HCT116 (cell line): ENCODE measurements around the gene TMIE. TPM values are rescaled to one million over a fixed set of nuclear protein-coding genes. Genes with fewer than 3 reads are reported as not detected.

Source experiments
- ATAC-seq: fragments of 200-7000 bp; cut with Tn5 transposase; 2 replicates; pipeline ENCODE4 v1.9.1; 2020; ENCODE audit warnings: mild to moderate bottlenecking, moderate library complexity
- BruUV-seq: library from RNA; stranded (reverse); fragments of 400-500 nt; replicated peaks from 2 replicates; lab custom pipeline; 2021; lab: Mats Ljungman, UMichigan
- CTCF ChIA-PET: fragments of 300-600 bp; sonication (Branson Sonifier 250); formaldehyde crosslinking; loops from one replicate; lab custom pipeline; 2021; ENCODE audit warnings: antibody characterized with exemption; lab: Charles Lee
- POLR2A ChIA-PET: fragments of 300-600, 350-600 bp; sonication (Branson Sonifier 250); formaldehyde crosslinking; loops from one replicate; lab custom pipeline; 2021; ENCODE audit warnings: antibody characterized with exemption; lab: Charles Lee
- RAD21 ChIA-PET, 2 experiments: fragments of 300-600 bp; sonication (Branson Sonifier 250); formaldehyde crosslinking; loops; one replicate each; lab custom pipeline; 2023; ENCODE audit warnings: low total read pairs in 2 of 2; ENCODE audit not compliant: uncharacterized antibody in 2 of 2, unreplicated experiment in 2 of 2, low non-redundant PET in 1 of 2; lab: Charles Lee
- DNase-seq: peaks from one replicate; pipeline ENCODE4 v3.0.0-alpha.2; 2010; ENCODE audit warnings: low read depth, low spot score
- H2AFZ ChIP-seq: fragments of 200-600 bp; shearing (Covaris generic), sonication (generic); 2 replicates; pipeline ENCODE4 v1.6.1; 2017; ENCODE audit warnings: low read depth, mixed run types, mixed read lengths, antibody characterized with exemption, low read length; ENCODE audit not compliant: poor library complexity, severe bottlenecking
- H3K27ac ChIP-seq: 2 replicates; pipeline ENCODE4 v1.5.1; 2012; ENCODE audit warnings: low read depth, low read length
- H3K27me3 ChIP-seq: fragments of 200-600 bp; sonication (generic); 2 replicates; pipeline ENCODE4 v1.6.1; 2016; ENCODE audit warnings: mixed run types, low read length, mixed read lengths; ENCODE audit not compliant: insufficient read depth
- H3K36me3 ChIP-seq, 2 experiments: fragments of 200-500 bp in 1 of 2; fragments of 200-600 bp in 1 of 2; sonication (Bioruptor generic) in 1 of 2; sonication (generic) in 1 of 2; 2 replicates each; pipeline versions ENCODE4 v1.5.1 to v1.6.1; 2014 to 2016; ENCODE audit warnings: low read length in 2 of 2, inconsistent platforms in 1 of 2, mixed read lengths in 1 of 2, mixed run types in 1 of 2; ENCODE audit not compliant: insufficient read depth in 2 of 2, control insufficient read depth in 1 of 2
- H3K4me1 ChIP-seq, 2 experiments: fragments of 200-600 bp in 1 of 2; sonication (generic) in 1 of 2; 2 replicates each; pipeline versions ENCODE4 v1.5.1 to v1.6.1; 2012 to 2017; ENCODE audit warnings: low read length in 2 of 2, inconsistent platforms in 1 of 2, mild to moderate bottlenecking in 1 of 2, mixed read lengths in 1 of 2, mixed run types in 1 of 2, moderate library complexity in 1 of 2; ENCODE audit not compliant: insufficient read depth in 2 of 2, control insufficient read depth in 1 of 2
- H3K4me2 ChIP-seq: fragments of 200-600 bp; sonication (generic); 2 replicates; pipeline ENCODE4 v1.6.1; 2017; ENCODE audit warnings: mixed run types, low read length, mixed read lengths
- H3K4me3 ChIP-seq, 2 experiments: fragments of 200-600 bp in 1 of 2; sonication (generic) in 1 of 2; replicated peaks in 1 of 2; 2 replicates each; pipeline ENCODE4 v1.5.1; 2011 to 2016; ENCODE audit warnings: low read length in 2 of 2, control low read depth in 1 of 2, low read depth in 1 of 2, mild to moderate bottlenecking in 1 of 2, mixed read lengths in 1 of 2, mixed run types in 1 of 2
- H3K79me2 ChIP-seq: fragments of 200-600 bp; sonication (generic); 2 replicates; pipeline ENCODE4 v1.6.1; 2017; ENCODE audit warnings: mild to moderate bottlenecking, mixed run types, low read length, moderate library complexity, mixed read lengths; ENCODE audit not compliant: insufficient read depth
- H3K9ac ChIP-seq: fragments of 200-600 bp; sonication (generic); 2 replicates; pipeline ENCODE4 v1.6.1; 2016; ENCODE audit warnings: low read length, mixed read lengths
- H3K9me2 ChIP-seq: fragments of 200-600 bp; sonication (generic), shearing (Covaris generic); 2 replicates; pipeline ENCODE4 v1.6.1; 2017; ENCODE audit warnings: mixed run types, mild to moderate bottlenecking, moderate library complexity; ENCODE audit not compliant: insufficient read depth
- H3K9me3 ChIP-seq, 2 experiments: fragments of 200-500 bp in 1 of 2; fragments of 200-600 bp in 1 of 2; sonication (Bioruptor generic) in 1 of 2; sonication (generic) in 1 of 2; 2 replicates each; pipeline ENCODE4 v1.6.1; 2014 to 2017; ENCODE audit warnings: low read length in 2 of 2, mixed read lengths in 2 of 2, inconsistent platforms in 1 of 2, low read depth in 1 of 2, mild to moderate bottlenecking in 1 of 2, mixed run types in 1 of 2, moderate library complexity in 1 of 2; ENCODE audit not compliant: control insufficient read depth in 1 of 2, insufficient read depth in 1 of 2
- H4K20me1 ChIP-seq: fragments of 200-600 bp; sonication (generic), shearing (Covaris generic); 2 replicates; pipeline ENCODE4 v1.6.1; 2017; ENCODE audit warnings: mixed run types, mild to moderate bottlenecking, moderate library complexity; ENCODE audit not compliant: insufficient read depth
- ATF3 ChIP-seq: IDR thresholded peaks from 2 replicates; pipeline ENCODE4 v1.6.1; 2012
- CEBPB ChIP-seq: IDR thresholded peaks from 2 replicates; pipeline ENCODE4 v1.6.1; 2012; ENCODE audit warnings: low read depth
- EGR1 ChIP-seq: IDR thresholded peaks from 2 replicates; pipeline ENCODE4 v1.6.1; 2012; ENCODE audit warnings: low read depth
- EZH2 ChIP-seq: fragments of 200-600 bp; sonication (generic); IDR thresholded peaks from 2 replicates; pipeline ENCODE4 v1.6.1; 2017; ENCODE audit warnings: antibody characterized with exemption, mixed run types
- RAD21 ChIP-seq: IDR thresholded peaks from 2 replicates; pipeline ENCODE4 v1.6.1; 2012; ENCODE audit warnings: low read depth, mild to moderate bottlenecking
- SIN3A ChIP-seq: IDR thresholded peaks from 2 replicates; pipeline ENCODE4 v1.6.1; 2012; ENCODE audit warnings: low read depth
- YY1 ChIP-seq: IDR thresholded peaks from 2 replicates; pipeline ENCODE4 v1.6.1; 2011; ENCODE audit warnings: low read length, low read depth, moderate library complexity, mild to moderate bottlenecking; ENCODE audit not compliant: insufficient replicate concordance; ENCODE audit errors: extremely low read depth
- ZNF274 ChIP-seq: fragments of 200-500 bp; sonication (Bioruptor generic); IDR thresholded peaks from 2 replicates; pipeline ENCODE4 v1.6.1; 2014; ENCODE audit warnings: mild to moderate bottlenecking, low read depth, low read length, inconsistent platforms
- intact Hi-C: fragments of 100-400 bp; cut with micrococcal nuclease; formaldehyde crosslinking; loops from 2 replicates; pipeline ENCODE4 v1.10.0; 2022
- total RNA-seq: library from RNA; stranded (reverse); gene quantifications from one replicate; pipeline ENCODE4 v1.2.1, GENCODE V29; 2021; ENCODE audit not compliant: unreplicated experiment
- TF ChIP-seq, protein P1 (sequence below): IDR thresholded peaks from 2 replicates; pipeline ENCODE4 v1.6.1; 2012; ENCODE audit warnings: low read depth

The TMIE gene
- total RNA-seq, 1 experiment from 2014 or later: 0.74 TPM

GRCh38 chr3:46665763-46666452 lies 35.3 kb upstream of the TMIE start:
- Histone ChIP-seq H3K9ac (no peak overlapping the region), H3K27ac (no peak overlapping the region), H3K9me2 (no peaks in the 10 kb centered on the region), H3K27me3 (no peaks in the 10 kb centered on the region), H2AFZ (no peak overlapping the region), H3K79me2 (no peaks in the 10 kb centered on the region), H3K4me3 (no peak overlapping the region), H3K4me1 (peaks cover 3 to 4% of the 10 kb centered on the region in 2 experiments; a peak in 3 of 4 replicates), H3K4me2 (no peak overlapping the region), H4K20me1 (no peaks in the 10 kb centered on the region), H3K36me3 (no peaks in the 10 kb centered on the region), H3K9me3 (no peaks in the 10 kb centered on the region)
- ChIA-PET POLR2A (no interaction called here), CTCF (interaction anchor here (0.9 kb wide), 1 partner anchor 27 kb away, joined by 3 read pairs; the partner anchor contains the start of gene ALS2CL), RAD21 (no interaction called here)
- intact Hi-C loops: no loop called here
- BruUV-seq: no TSS peak
- TF ChIP-seq RAD21 (no peak), EZH2 (no peak), ZNF274 (no peak), SIN3A (no peak), CEBPB (no peak), YY1 (no peak), ATF3 (no peak), EGR1 (no peak)
- TF ChIP-seq, protein P1, sequence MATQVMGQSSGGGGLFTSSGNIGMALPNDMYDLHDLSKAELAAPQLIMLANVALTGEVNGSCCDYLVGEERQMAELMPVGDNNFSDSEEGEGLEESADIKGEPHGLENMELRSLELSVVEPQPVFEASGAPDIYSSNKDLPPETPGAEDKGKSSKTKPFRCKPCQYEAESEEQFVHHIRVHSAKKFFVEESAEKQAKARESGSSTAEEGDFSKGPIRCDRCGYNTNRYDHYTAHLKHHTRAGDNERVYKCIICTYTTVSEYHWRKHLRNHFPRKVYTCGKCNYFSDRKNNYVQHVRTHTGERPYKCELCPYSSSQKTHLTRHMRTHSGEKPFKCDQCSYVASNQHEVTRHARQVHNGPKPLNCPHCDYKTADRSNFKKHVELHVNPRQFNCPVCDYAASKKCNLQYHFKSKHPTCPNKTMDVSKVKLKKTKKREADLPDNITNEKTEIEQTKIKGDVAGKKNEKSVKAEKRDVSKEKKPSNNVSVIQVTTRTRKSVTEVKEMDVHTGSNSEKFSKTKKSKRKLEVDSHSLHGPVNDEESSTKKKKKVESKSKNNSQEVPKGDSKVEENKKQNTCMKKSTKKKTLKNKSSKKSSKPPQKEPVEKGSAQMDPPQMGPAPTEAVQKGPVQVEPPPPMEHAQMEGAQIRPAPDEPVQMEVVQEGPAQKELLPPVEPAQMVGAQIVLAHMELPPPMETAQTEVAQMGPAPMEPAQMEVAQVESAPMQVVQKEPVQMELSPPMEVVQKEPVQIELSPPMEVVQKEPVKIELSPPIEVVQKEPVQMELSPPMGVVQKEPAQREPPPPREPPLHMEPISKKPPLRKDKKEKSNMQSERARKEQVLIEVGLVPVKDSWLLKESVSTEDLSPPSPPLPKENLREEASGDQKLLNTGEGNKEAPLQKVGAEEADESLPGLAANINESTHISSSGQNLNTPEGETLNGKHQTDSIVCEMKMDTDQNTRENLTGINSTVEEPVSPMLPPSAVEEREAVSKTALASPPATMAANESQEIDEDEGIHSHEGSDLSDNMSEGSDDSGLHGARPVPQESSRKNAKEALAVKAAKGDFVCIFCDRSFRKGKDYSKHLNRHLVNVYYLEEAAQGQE: no peak
- DNase-seq (no peak), ATAC-seq (no peak)
